GM18520 (cell line): Measurements from ENCODE around the gene PLB1.
"Not testable (repeated sequence)": the region's sequence is repeated elsewhere in the genome, so short reads cannot be mapped to it uniquely, and the experiment has no call there.

Experiments used
- ATAC-seq: cut with Tn5 transposase; IDR thresholded peaks from one replicate; pipeline ENCODE4 v1.9.1; 2021; ENCODE audit not compliant: unreplicated experiment

Gene PLB1

GRCh38 chr2:28662044-28662443 lies 166.2 kb downstream of the PLB1 start:
- no peak for ATAC-seq

DNA sequence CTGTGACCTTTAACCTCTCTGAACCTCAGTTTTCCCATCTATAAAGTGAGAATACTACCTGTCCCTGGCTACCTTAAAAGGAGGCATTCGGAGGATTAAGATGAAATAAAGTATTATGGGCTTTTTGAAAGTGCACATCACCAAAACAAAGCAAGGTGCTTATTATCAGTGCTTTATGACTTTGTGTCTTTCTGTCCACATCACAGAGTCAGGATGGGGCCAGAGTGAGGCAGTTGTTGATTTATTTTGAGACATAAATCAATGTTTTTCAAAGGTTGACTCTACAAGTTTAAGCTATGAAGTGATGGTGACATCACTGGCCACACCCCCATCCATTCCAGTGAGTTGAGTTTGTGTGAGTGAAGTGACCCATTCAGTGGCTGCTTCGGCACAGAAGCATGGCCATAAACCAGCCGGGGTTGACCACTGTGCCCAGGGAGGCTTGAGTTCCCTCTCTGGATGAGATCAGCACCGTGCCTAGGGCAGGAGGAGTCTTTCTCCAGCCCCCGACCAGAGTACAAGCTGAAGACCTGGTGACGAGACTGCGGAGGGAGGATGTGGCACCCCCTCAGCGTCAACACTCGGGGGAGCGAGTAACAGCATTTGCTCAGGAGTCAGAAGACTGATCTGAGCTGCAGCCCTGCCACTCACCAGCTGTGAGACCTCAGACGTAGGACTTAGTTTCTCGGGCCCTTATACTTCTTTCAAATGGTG lies 166.8 kb downstream of the PLB1 start:
- no peak for ATAC-seq

GRCh38 chr2:28663359-28663758 lies 167.5 kb downstream of the PLB1 start:
- no peak for ATAC-seq

DNA sequence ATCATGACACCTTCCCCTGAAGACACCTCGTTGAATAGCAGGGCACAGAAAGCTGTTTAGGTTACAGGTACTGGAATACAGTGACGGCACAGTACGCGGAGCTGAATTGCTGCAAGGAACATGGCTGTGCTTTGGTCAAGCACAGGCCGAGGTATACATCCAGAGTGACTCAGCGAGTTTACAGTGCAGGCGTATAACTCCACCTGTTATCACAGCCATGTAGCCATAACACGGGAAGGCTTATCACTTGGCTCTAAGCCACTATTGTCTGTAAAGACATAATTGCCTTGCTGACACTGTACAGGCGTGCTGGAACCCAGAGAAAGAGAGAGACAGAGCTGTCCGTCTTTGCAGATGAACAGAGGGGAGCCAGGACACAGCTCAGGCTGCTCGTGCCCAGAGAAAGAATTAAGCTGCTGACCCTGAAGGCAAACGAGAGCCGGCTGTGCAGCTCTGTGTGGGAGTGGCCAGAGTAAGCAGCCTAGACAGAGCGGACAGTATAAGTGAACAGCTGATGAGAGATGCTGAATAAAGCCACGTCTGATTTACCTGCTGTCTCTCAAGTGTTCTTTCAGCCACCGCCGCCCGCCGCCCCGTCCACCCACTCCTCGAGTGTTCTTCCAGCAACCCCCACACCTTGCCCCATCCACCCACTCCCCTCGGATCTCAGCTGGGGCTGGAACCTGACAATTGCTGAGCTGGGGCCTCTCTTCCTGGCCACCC lies 168.4 kb downstream of the PLB1 start:
- no peak for ATAC-seq

- ATAC-seq, result no peak
These were observed 169.3 kb downstream of the PLB1 start for GRCh38 chr2:28665041-28665704.

DNA sequence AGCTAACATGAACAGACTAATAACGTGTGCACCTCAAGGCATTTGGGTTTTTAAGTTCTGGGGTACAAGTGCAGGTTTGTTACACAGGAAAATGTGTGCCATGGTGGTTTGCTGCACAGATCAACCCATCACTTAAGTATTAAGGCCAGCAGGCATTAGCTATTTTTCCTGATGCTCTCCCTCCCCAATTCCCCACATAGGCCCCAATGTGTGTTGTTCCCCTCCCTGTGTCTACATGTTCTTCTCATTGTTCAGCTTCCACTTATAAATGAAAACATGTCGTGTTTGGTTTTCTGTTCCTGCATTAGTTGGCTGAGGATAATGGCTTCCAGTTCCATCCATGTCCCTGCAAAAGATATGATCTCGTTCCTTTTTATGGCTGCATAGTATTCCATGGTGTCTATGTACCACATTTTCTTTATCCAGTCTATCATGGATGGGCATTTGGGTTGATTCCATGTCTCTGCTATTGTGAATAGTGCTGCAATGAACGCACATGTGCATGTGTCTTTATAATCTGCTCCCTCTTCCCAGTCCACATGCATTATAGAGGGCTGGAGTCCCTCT lies 170.0 kb downstream of the PLB1 start:
- not testable (repeated sequence) for ATAC-seq

- no peak for ATAC-seq
These were observed 170.8 kb downstream of the PLB1 start for GRCh38 chr2:28666496-28667184.

- ATAC-seq, result no peak
These were observed 171.4 kb downstream of the PLB1 start for GRCh38 chr2:28667261-28667660.

- ATAC-seq, result no peak
These were observed 172.4 kb downstream of the PLB1 start for GRCh38 chr2:28668106-28668814.

- ATAC-seq, result no peak
These were observed 173.0 kb downstream of the PLB1 start for GRCh38 chr2:28668880-28669279.

DNA sequence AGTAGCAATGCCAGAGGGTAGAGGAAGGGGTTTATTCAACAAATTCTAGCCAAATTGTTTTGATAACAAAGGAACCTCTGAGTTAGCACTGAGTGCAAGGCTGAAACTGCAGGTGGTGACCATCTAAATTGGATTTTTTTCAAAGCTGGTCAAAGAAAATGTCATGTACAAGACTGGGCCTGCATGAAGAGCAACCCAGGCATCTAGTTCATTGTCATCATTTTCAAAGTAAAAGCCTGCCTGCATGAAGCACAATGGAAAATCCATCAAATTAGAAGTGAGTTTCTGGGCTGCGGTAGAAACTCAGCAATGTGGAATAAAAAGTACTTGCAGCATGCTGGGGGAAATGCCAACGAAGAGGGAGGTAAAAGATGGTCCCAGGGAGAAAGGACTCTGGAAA lies 175.0 kb downstream of the PLB1 start:
- no peak for ATAC-seq

- ATAC-seq, result no peak
These were observed 177.5 kb downstream of the PLB1 start for GRCh38 chr2:28673338-28673737.

GRCh38 chr2:28674062-28674712 lies 178.3 kb downstream of the PLB1 start:
- no peak for ATAC-seq

DNA sequence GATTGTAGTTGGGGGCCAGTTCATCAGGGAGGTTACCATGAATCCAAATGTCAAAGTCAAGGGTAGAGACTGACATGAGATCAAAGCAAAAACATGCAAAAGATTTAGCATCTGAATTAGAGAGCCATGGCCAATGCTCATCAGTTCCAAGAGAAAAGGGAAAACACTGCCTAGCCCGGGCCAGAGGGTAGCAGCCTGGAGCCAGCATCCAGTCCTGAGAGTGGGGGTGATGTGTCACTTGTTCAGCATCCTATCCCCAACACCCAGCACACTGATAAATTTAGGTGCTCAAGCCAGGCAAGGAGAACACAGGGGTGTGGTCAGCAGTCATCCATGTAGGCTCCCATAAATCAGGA lies 178.8 kb downstream of the PLB1 start:
- no peak for ATAC-seq

- ATAC-seq, result no peak
These were observed 180.4 kb downstream of the PLB1 start for GRCh38 chr2:28676152-28676835.

DNA sequence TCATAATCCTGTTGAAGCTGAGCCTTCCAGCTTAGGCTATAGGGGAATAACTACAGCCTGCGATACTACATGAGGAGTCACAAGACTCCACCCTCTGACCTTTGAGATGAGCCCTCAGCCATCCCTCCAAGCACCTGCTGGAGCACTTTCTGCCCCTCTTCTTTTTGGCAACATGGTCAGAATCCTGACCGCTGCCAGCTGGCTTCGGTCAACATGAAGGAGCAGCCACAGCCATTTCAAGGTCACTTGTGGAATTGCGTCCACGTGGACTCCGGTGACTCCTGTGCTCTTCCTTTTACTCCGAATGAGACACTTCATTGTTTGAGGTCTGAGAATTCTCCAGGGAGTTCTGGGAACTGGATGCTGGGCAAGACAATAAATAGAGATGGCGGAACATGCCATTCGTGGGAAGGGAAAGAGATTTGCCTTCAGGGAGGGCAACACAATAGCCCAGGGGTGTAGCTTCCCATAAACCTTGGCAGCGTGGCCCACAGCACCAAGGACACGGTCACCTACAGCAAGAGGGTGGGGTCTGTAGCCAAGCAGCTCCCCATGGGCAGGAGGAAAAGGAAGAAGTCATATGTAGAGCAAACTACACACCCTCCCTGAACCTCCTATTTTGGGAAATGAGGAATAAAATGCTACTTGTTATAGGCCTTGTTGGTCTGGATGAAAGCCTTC lies 182.5 kb downstream of the PLB1 start:
- ATAC-seq, result no peak

- no peak for ATAC-seq
These were observed 183.1 kb downstream of the PLB1 start for GRCh38 chr2:28678944-28679343.

DNA sequence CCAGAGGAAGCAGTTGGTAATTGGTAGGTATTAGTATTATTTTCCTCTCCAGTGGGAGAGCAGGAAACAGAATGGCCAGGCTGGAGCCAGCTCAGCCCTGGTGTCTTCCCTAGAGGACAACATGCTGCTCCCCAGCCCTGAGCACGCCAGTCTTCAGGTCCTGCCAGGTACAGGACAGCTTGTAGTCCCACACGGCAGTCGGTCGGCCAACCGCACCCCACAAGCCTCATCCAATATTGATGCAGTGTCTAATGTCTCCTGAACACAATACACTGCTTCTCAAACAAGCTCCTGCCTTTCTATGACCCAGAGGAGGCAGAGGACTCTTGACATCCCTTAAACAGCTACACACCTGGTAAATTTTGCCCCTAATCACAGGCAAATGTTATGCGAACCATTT lies 184.8 kb downstream of the PLB1 start:
- ATAC-seq, result no peak

- peak; percentile 82 for ATAC-seq
These were observed 185.3 kb downstream of the PLB1 start for GRCh38 chr2:28681158-28681571.
